Hepatocyte (in vitro differentiated cells): Measurements from ENCODE around the gene PPP2R5B. TPM values are rescaled to one million over a fixed set of nuclear protein-coding genes. Genes with fewer than 3 reads are reported as not detected.

Source experiments
- DNase-seq: peaks from one replicate; pipeline ENCODE4 v3.0.0-alpha.2; 2016; ENCODE audit warnings: low spot score
- H2AFZ ChIP-seq: fragments of 200-600 bp; sonication (generic); 2 replicates; pipeline ENCODE4 v1.6.0; 2016; ENCODE audit warnings: antibody characterized with exemption, mild to moderate bottlenecking
- H3K27ac ChIP-seq: fragments of 200-600 bp; sonication (generic); 2 replicates; pipeline ENCODE4 v1.5.1; 2016; ENCODE audit warnings: mild to moderate bottlenecking
- H3K27me3 ChIP-seq: fragments of 200-600 bp; sonication (generic); 2 replicates; pipeline ENCODE4 v1.6.1; 2016
- H3K36me3 ChIP-seq: fragments of 200-600 bp; sonication (generic); replicated peaks from 2 replicates; pipeline ENCODE4 v1.5.1; 2016; ENCODE audit warnings: low read depth; ENCODE audit not compliant: insufficient read depth
- H3K4me1 ChIP-seq: fragments of 200-600 bp; sonication (generic); 2 replicates; pipeline ENCODE4 v1.5.1; 2016; ENCODE audit warnings: mild to moderate bottlenecking, moderate library complexity; ENCODE audit not compliant: insufficient read depth
- H3K4me2 ChIP-seq: fragments of 200-600 bp; sonication (generic); 2 replicates; pipeline ENCODE4 v1.6.0; 2016
- H3K4me3 ChIP-seq: fragments of 200-600 bp; sonication (generic); 2 replicates; pipeline ENCODE4 v1.5.1; 2016; ENCODE audit warnings: mild to moderate bottlenecking
- H3K79me2 ChIP-seq: fragments of 200-600 bp; sonication (generic); 2 replicates; pipeline ENCODE4 v1.6.0; 2017; ENCODE audit warnings: mild to moderate bottlenecking
- H3K9me2 ChIP-seq: fragments of 200-600 bp; sonication (generic); replicated peaks from 2 replicates; pipeline ENCODE4 v1.6.0; 2017; ENCODE audit warnings: mild to moderate bottlenecking; ENCODE audit not compliant: insufficient read depth
- H3K9me3 ChIP-seq: fragments of 200-600 bp; sonication (generic); 2 replicates; pipeline ENCODE4 v1.5.1; 2016; ENCODE audit warnings: low read depth, mild to moderate bottlenecking
- H4K20me1 ChIP-seq: fragments of 200-600 bp; sonication (generic); 2 replicates; pipeline ENCODE4 v1.6.0; 2016; ENCODE audit warnings: mild to moderate bottlenecking; ENCODE audit not compliant: insufficient read depth, poor library complexity, severe bottlenecking
- EZH2 ChIP-seq: fragments of 200-600 bp; sonication (generic); IDR thresholded peaks from 2 replicates; pipeline ENCODE4 v1.6.1; 2016; ENCODE audit warnings: antibody characterized with exemption, mild to moderate bottlenecking, borderline replicate concordance
- EZH2phosphoT487 ChIP-seq: fragments of 200-600 bp; sonication (generic); IDR thresholded peaks from one replicate; pipeline ENCODE4 v1.6.1; 2018; ENCODE audit warnings: antibody characterized with exemption, mild to moderate bottlenecking, low read depth, moderate library complexity; ENCODE audit not compliant: unreplicated experiment, severe bottlenecking
- WGBS: methylation state at CpG from one replicate; pipeline ENCODE4 v1.1.6; 2016; ENCODE audit warnings: low lambda C conversion rate; ENCODE audit errors: missing lambda C conversion rate; 5-methylcytosine and 5-hydroxymethylcytosine counted together
- polyA plus RNA-seq: library from polyadenylated mRNA; unstranded; fragments of >200 nt; fragmentation: Nextera tagmentation; extraction: Ambion mirVana; gene quantifications from 2 replicates; pipeline ENCODE4 v1.2.1, GENCODE V29; 2016
- total RNA-seq: library from RNA; depleted of rRNA; stranded (reverse); fragments of >200 nt; gene quantifications from 2 replicates; pipeline ENCODE4 v1.2.3, GENCODE V29; 2014
- TF ChIP-seq, protein P1 (sequence below): fragments of 200-600 bp; sonication (generic); IDR thresholded peaks from 2 replicates; pipeline ENCODE4 v1.5.1; 2016; ENCODE audit warnings: antibody characterized with exemption, mild to moderate bottlenecking; ENCODE audit not compliant: poor library complexity

PPP2R5B gene
- total and polyA plus RNA-seq, 2 experiments from 2014 or later: 16.9 to 19.5 TPM

DNA sequence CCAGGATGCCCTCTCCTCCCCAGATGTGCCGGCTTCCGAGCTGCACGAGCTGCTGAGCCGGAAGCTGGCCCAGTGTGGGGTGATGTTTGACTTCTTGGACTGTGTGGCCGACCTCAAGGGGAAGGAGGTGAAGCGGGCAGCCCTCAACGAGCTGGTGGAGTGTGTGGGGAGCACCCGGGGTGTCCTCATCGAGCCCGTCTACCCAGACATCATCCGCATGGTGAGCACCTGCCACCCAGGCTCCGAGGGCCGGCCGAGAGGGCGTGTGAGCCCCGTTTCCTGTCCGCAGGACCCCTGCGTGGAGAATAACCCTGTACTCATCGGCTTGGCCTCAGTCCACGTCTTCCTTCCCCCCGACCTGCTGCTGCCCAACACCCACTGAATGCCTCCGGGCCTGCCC is 2.2 kb downstream of the PPP2R5B start:
- Histone ChIP-seq H4K20me1 (no peaks in the 10 kb centered on the region), H2AFZ (no peak overlapping the region), H3K9me3 (no peaks in the 10 kb centered on the region), H3K4me3 (no peak overlapping the region), H3K9me2 (no peaks in the 10 kb centered on the region), H3K36me3 (no peaks in the 10 kb centered on the region), H3K27me3 (no peaks in the 10 kb centered on the region), H3K27ac (no peak overlapping the region), H3K4me1 (peaks cover 3% of the 10 kb centered on the region), H3K79me2 (peaks cover 8% of the 10 kb centered on the region), H3K4me2 (no peak overlapping the region)
- 89% methylated on average over 21 of the region's 22 CpGs for WGBS
- TF ChIP-seq, protein P1, sequence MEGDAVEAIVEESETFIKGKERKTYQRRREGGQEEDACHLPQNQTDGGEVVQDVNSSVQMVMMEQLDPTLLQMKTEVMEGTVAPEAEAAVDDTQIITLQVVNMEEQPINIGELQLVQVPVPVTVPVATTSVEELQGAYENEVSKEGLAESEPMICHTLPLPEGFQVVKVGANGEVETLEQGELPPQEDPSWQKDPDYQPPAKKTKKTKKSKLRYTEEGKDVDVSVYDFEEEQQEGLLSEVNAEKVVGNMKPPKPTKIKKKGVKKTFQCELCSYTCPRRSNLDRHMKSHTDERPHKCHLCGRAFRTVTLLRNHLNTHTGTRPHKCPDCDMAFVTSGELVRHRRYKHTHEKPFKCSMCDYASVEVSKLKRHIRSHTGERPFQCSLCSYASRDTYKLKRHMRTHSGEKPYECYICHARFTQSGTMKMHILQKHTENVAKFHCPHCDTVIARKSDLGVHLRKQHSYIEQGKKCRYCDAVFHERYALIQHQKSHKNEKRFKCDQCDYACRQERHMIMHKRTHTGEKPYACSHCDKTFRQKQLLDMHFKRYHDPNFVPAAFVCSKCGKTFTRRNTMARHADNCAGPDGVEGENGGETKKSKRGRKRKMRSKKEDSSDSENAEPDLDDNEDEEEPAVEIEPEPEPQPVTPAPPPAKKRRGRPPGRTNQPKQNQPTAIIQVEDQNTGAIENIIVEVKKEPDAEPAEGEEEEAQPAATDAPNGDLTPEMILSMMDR: no peak
- no peak for TF ChIP-seq EZH2phosphoT487
- DNase-seq: peak; percentile 3

DNA sequence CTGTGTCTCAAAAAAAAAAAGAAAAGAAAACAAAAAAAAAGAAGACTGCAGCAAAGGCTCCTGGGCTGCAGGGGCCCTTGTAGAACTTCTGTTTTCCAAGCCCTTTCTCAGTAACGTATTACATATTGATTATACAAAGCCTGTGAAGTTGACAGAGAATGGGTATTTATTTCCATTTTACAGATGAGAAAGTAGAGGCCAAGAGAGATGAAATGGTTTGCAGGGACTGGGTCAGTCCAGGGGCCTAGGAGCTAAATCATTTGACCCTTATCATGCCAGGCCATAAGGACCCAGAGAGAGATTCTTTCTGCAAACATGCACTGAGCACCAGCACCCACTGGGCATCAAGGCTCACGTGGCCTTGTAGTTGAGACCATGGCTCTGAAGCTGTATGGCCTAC is 4.5 kb downstream of the PPP2R5B start:
- TF ChIP-seq EZH2 (no peak), EZH2phosphoT487 (no peak)
- TF ChIP-seq, protein P1: no peak
- Histone ChIP-seq H3K36me3 (no peaks in the 10 kb centered on the region), H3K4me3 (no peak overlapping the region), H3K4me1 (no peaks in the 10 kb centered on the region), H2AFZ (no peak overlapping the region), H3K27me3 (no peaks in the 10 kb centered on the region), H3K9me3 (no peaks in the 10 kb centered on the region), H3K79me2 (peaks cover 8% of the 10 kb centered on the region), H3K9me2 (no peaks in the 10 kb centered on the region), H3K4me2 (no peak overlapping the region), H4K20me1 (no peaks in the 10 kb centered on the region), H3K27ac (no peak overlapping the region)
- DNase-seq: no peak
- 95% methylated on average over 2 of the region's 2 CpGs for WGBS

DNA sequence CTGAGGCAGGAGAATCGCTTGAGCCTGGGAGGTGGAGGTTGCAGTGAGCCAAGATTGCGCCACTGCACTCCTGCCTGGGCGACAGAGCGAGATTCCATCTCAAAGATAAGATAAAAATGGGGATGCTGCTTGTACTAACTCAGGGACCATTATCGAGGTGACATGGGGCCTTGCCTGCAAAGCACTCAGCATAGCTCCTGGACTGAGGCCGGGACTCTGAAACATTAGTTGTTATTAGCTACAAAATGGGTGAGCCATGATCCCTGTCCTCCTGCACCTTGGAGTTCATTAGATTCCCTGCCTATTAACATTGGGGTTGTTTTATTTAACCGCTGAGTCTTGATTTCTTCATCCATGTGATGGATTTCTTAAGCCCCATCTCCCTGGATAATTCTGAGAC is 5.1 kb downstream of the PPP2R5B start:
- no peak overlapping the region for H3K4me2 ChIP-seq
- TF ChIP-seq EZH2phosphoT487: no peak
- peaks cover 8% of the 10 kb centered on the region for H3K79me2 ChIP-seq
- 87% methylated on average over 7 of the region's 7 CpGs for WGBS
- no peaks in the 10 kb centered on the region for H4K20me1 ChIP-seq
- H3K9me3 ChIP-seq: no peaks in the 10 kb centered on the region
- no peaks in the 10 kb centered on the region for H3K36me3 ChIP-seq
- no peaks in the 10 kb centered on the region for H3K27me3 ChIP-seq
- H3K4me1 ChIP-seq: peaks cover 4% of the 10 kb centered on the region
- DNase-seq: no peak
- no peak overlapping the region for H2AFZ ChIP-seq
- H3K4me3 ChIP-seq: no peak overlapping the region
- no peak overlapping the region for H3K27ac ChIP-seq
- H3K9me2 ChIP-seq: no peaks in the 10 kb centered on the region

DNA sequence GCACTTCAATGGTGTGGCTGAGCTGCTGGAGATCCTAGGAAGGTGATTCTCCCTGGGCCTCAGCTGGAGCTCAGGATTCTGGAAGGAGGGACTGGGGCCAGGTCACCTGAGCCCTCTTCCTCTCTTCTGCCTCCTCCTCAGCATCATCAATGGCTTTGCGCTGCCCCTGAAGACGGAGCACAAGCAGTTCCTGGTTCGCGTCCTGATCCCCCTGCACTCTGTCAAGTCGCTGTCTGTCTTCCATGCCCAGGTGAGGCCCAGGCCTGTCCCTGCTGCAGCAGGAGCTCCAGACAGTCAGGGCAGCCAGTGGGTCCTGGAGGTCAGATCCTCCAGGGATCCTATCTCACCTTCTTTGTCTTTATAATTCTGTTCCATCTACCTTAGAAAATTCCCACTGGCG is 5.9 kb downstream of the PPP2R5B start:
- Histone ChIP-seq H3K27ac (no peak overlapping the region), H3K79me2 (peaks cover under 1% of the 10 kb centered on the region), H3K4me1 (peaks cover 8% of the 10 kb centered on the region), H3K9me2 (no peaks in the 10 kb centered on the region), H3K9me3 (no peaks in the 10 kb centered on the region), H4K20me1 (no peaks in the 10 kb centered on the region), H3K36me3 (no peaks in the 10 kb centered on the region), H3K4me2 (no peak overlapping the region), H3K27me3 (no peaks in the 10 kb centered on the region), H2AFZ (no peak overlapping the region), H3K4me3 (no peak overlapping the region)
- TF ChIP-seq EZH2 (no peak), EZH2phosphoT487 (no peak)
- TF ChIP-seq, protein P1: no peak
- WGBS: 97% methylated on average over 6 of the region's 6 CpGs
- DNase-seq: no peak
